A673 (cell line): ENCODE data around the gene EPSTI1. TPM values are rescaled to one million over a fixed set of nuclear protein-coding genes. Genes with fewer than 3 reads are reported as not detected.

ENCODE experiments used
- BruUV-seq: library from RNA; stranded (reverse); fragments of 400-500 nt; replicated peaks from 2 replicates; lab custom pipeline; 2021; lab: Mats Ljungman, UMichigan
- CTCF ChIA-PET: fragments of 300-600 bp; sonication (Branson Sonifier 250); formaldehyde crosslinking; loops from one replicate; lab custom pipeline; 2022; ENCODE audit warnings: antibody characterized with exemption; lab: Charles Lee
- POLR2A ChIA-PET: fragments of 300-600 bp; sonication (Branson Sonifier 250); formaldehyde crosslinking; loops from one replicate; lab custom pipeline; 2022; ENCODE audit warnings: antibody characterized with exemption; ENCODE audit not compliant: low non-redundant PET; lab: Charles Lee
- DNase-seq: peaks from one replicate; pipeline ENCODE4 v3.0.0-alpha.2; 2015; ENCODE audit warnings: low spot score
- H3K27ac ChIP-seq: fragments of 200-600 bp; sonication (generic); 2 replicates; pipeline ENCODE4 v1.5.1; 2016; ENCODE audit warnings: mixed run types, low read depth, mild to moderate bottlenecking, mixed read lengths, antibody characterized with exemption, low read length; ENCODE audit not compliant: poor library complexity, severe bottlenecking
- H3K27me3 ChIP-seq: fragments of 200-600 bp; sonication (generic); replicated peaks from 2 replicates; pipeline ENCODE4 v1.6.1; 2017; ENCODE audit warnings: mixed run types, low read depth, mild to moderate bottlenecking, mixed read lengths, antibody characterized with exemption, low read length; ENCODE audit not compliant: insufficient read depth, poor library complexity
- H3K36me3 ChIP-seq: fragments of 200-600 bp; sonication (generic); 2 replicates; pipeline ENCODE4 v1.6.1; 2016; ENCODE audit warnings: mixed run types, mild to moderate bottlenecking, mixed read lengths, antibody characterized with exemption, low read length; ENCODE audit not compliant: insufficient read depth, poor library complexity, severe bottlenecking
- H3K4me1 ChIP-seq: fragments of 200-600 bp; sonication (generic); 2 replicates; pipeline ENCODE4 v1.6.1; 2017; ENCODE audit warnings: mixed run types, mild to moderate bottlenecking, mixed read lengths, antibody characterized with exemption, low read length; ENCODE audit not compliant: insufficient read depth, poor library complexity, severe bottlenecking
- H3K4me3 ChIP-seq: fragments of 200-600 bp; sonication (generic); 2 replicates; pipeline ENCODE4 v1.5.1; 2016; ENCODE audit warnings: low read depth, mixed run types, mild to moderate bottlenecking, mixed read lengths, low read length; ENCODE audit not compliant: poor library complexity, severe bottlenecking
- H3K9me3 ChIP-seq: fragments of 200-600 bp; sonication (generic); 2 replicates; pipeline ENCODE4 v1.6.1; 2016; ENCODE audit warnings: mixed run types, low read depth, mild to moderate bottlenecking, mixed read lengths, antibody characterized with exemption, low read length; ENCODE audit not compliant: poor library complexity, severe bottlenecking
- CTCF ChIP-seq: fragments of 300-800, 200-600 bp; sonication (generic); conservative IDR thresholded peaks from 2 replicates; pipeline ENCODE4 v1.5.1; 2017; ENCODE audit warnings: low read depth, mild to moderate bottlenecking, antibody characterized with exemption, low read length, moderate library complexity, mixed read lengths
- EZH2 ChIP-seq: fragments of 200-600 bp; sonication (generic); IDR thresholded peaks from 2 replicates; pipeline ENCODE4 v1.6.1; 2017; ENCODE audit warnings: borderline replicate concordance, low read depth, mild to moderate bottlenecking, mixed read lengths, antibody characterized with exemption, low read length; ENCODE audit not compliant: poor library complexity, severe bottlenecking
- intact Hi-C: fragments of 100-400 bp; cut with micrococcal nuclease; formaldehyde crosslinking; loops from one replicate; pipeline ENCODE4 v1.10.0; 2022; ENCODE audit not compliant: unreplicated experiment
- total RNA-seq: library from RNA; stranded (reverse); gene quantifications from 2 replicates; pipeline ENCODE4 v1.2.3, GENCODE V29; 2021

The EPSTI1 gene
- total RNA-seq, 1 experiment from 2014 or later = not detected

GRCh38 chr13:43039966-43040365, 47.9 kb upstream of the EPSTI1 start:
- Histone ChIP-seq H3K9me3 (no peaks in the 10 kb centered on the region), H3K27ac (no peak overlapping the region), H3K36me3 (no peaks in the 10 kb centered on the region), H3K4me3 (no peak overlapping the region), H3K27me3 (no peaks in the 10 kb centered on the region), H3K4me1 (no peaks in the 10 kb centered on the region)
- TF ChIP-seq EZH2 (no peak), CTCF (no peak)
- DNase-seq = no peak
- intact Hi-C loops = no loop called here
- ChIA-PET CTCF (no interaction called here), POLR2A (no interaction called here)
- no TSS peak for BruUV-seq

GRCh38 chr13:43036351-43037250, 44.6 kb upstream of the EPSTI1 start:
- no peak for TF ChIP-seq EZH2
- no peak for TF ChIP-seq CTCF
- no TSS peak for BruUV-seq
- no peak overlapping the region for H3K4me3 ChIP-seq
- no peaks in the 10 kb centered on the region for H3K4me1 ChIP-seq
- ChIA-PET CTCF (no interaction called here), POLR2A (no interaction called here)
- H3K36me3 ChIP-seq = no peaks in the 10 kb centered on the region
- DNase-seq = no peak
- H3K27ac ChIP-seq = no peak overlapping the region
- H3K27me3 ChIP-seq = no peaks in the 10 kb centered on the region
- no peaks in the 10 kb centered on the region for H3K9me3 ChIP-seq
- intact Hi-C loops = no loop called here

- H3K27ac ChIP-seq = no peak overlapping the region
- H3K4me1 ChIP-seq = no peaks in the 10 kb centered on the region
- no peaks in the 10 kb centered on the region for H3K36me3 ChIP-seq
- no peak overlapping the region for H3K4me3 ChIP-seq
- ChIA-PET POLR2A (no interaction called here), CTCF (no interaction called here)
- intact Hi-C loops = no loop called here
- H3K9me3 ChIP-seq = no peaks in the 10 kb centered on the region
- DNase-seq = no peak
- BruUV-seq = no TSS peak
- no peaks in the 10 kb centered on the region for H3K27me3 ChIP-seq
- TF ChIP-seq EZH2 = no peak
- TF ChIP-seq CTCF = no peak
Observed at GRCh38 chr13:43033038-43033437, 41.0 kb upstream of the EPSTI1 start.
